ENCODE measurements around the gene PNMA8A.
"Not testable (repeated sequence)": the region's sequence is repeated elsewhere in the genome, so short reads cannot be mapped to it uniquely, and the experiment has no call there.

PNMA8A gene

GRCh38 chr19:46471116-46471733, at the start of gene PNMA8A:
Gene PNMA8A, minus strand, starts transcription at chr19:46471563. Its CDS starts 528 bp downstream, at chr19:46471035.
- DNase-seq (ENCODE audit: low spot score), result no peak

GRCh38 chr19:46520616-46521015, 49.3 kb upstream of the PNMA8A start:
- DNase-seq (ENCODE audit: low spot score), result no peak

GRCh38 chr19:46517471-46517870, 46.1 kb upstream of the PNMA8A start:
- no peak for DNase-seq (ENCODE audit: low spot score)

- DNase-seq (ENCODE audit: low spot score), result peak; percentile 56
Observed at GRCh38 chr19:46515879-46516350, 44.6 kb upstream of the PNMA8A start.

GRCh38 chr19:46515290-46515609, 43.9 kb upstream of the PNMA8A start:
- DNase-seq (ENCODE audit: low spot score), result no peak

- no peak for DNase-seq (ENCODE audit: low spot score)
Observed at GRCh38 chr19:46514589-46515289, 43.4 kb upstream of the PNMA8A start.

- DNase-seq (ENCODE audit: low spot score), result peak; percentile 74
Observed at GRCh38 chr19:46513461-46514236, 42.3 kb upstream of the PNMA8A start.

GRCh38 chr19:46511237-46511636, 39.9 kb upstream of the PNMA8A start:
- no peak for DNase-seq (ENCODE audit: low spot score)

- no peak for DNase-seq (ENCODE audit: low spot score)
Observed at GRCh38 chr19:46508206-46508605, 36.8 kb upstream of the PNMA8A start.

- no peak for DNase-seq (ENCODE audit: low spot score)
Observed at GRCh38 chr19:46503848-46504453, 32.6 kb upstream of the PNMA8A start.

- no peak for DNase-seq (ENCODE audit: low spot score)
Observed at GRCh38 chr19:46502891-46503290, 31.5 kb upstream of the PNMA8A start.

GRCh38 chr19:46499692-46500091, 28.3 kb upstream of the PNMA8A start:
- DNase-seq (ENCODE audit: low spot score), result no peak

GRCh38 chr19:46497773-46498172, 26.4 kb upstream of the PNMA8A start:
- no peak for DNase-seq (ENCODE audit: low spot score)

- DNase-seq (ENCODE audit: low spot score), result not testable (repeated sequence)
Observed at GRCh38 chr19:46496886-46497285, 25.5 kb upstream of the PNMA8A start.

- DNase-seq (ENCODE audit: low spot score), result no peak
Observed at GRCh38 chr19:46496304-46496703, 24.9 kb upstream of the PNMA8A start.

GRCh38 chr19:46495786-46496099, 24.4 kb upstream of the PNMA8A start, which contains the start of gene PNMA8B:
Gene PNMA8B, minus strand, starts transcription at chr19:46495867. Its CDS starts 402 bp downstream, at chr19:46495465.
- no peak for DNase-seq (ENCODE audit: low spot score)

- DNase-seq (ENCODE audit: low spot score), result no peak
Observed at GRCh38 chr19:46494941-46495785, 23.8 kb upstream of the PNMA8A start.

GRCh38 chr19:46494146-46494940, 23.0 kb upstream of the PNMA8A start:
- DNase-seq (ENCODE audit: low spot score), result no peak

GRCh38 chr19:46493236-46494145, 22.1 kb upstream of the PNMA8A start:
- DNase-seq (ENCODE audit: low spot score), result no peak

GRCh38 chr19:46492841-46493235, 21.5 kb upstream of the PNMA8A start:
- DNase-seq (ENCODE audit: low spot score), result no peak
